NCI-H774 (cell line): ENCODE measurements around the gene MARK4.

ENCODE experiments used
- DNase-seq: peaks from one replicate; lab custom pipeline; 2025; lab: John Stamatoyannopoulos, UW

Gene MARK4

DNA sequence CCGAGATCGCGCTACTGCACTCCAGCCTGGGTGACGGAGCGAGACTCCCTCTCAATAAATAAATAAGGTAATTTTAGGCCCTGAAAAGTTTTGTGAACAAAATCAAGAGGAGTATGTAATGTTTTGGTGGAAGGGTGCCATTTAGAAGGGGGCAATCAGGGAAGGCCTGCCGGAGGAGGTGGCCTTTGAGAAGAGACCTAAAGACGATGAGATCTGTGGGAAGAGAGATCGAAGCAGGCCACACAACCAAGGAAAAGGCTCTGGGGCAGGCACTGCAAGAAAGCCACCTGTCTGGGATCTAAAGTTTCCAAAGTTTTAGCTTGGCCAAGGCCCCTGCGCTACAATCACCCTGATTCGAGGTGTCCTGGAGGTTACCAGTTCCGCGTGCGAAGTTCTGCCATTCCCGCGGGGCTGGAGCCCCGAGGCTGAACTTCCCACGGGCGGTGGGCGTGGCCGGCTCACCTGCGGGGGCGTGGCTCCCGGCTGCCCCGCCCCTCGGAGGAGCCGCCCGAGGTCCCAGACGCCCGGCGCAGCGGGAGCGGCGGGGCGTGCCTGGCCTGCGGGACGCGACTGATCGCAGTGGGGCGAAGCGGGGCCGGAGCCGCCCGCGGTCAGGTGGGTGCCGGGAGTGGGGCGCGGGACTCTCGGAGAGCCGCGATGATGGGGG is 89.3 kb downstream of the MARK4 start, which contains the start of gene KLC3:
KLC3 (plus strand) TSS at position 519 of the 667 bp plus-strand sequence. CDS start 4,792 bp downstream, outside the sequence.
- DNase-seq = peak; percentile 52

DNA sequence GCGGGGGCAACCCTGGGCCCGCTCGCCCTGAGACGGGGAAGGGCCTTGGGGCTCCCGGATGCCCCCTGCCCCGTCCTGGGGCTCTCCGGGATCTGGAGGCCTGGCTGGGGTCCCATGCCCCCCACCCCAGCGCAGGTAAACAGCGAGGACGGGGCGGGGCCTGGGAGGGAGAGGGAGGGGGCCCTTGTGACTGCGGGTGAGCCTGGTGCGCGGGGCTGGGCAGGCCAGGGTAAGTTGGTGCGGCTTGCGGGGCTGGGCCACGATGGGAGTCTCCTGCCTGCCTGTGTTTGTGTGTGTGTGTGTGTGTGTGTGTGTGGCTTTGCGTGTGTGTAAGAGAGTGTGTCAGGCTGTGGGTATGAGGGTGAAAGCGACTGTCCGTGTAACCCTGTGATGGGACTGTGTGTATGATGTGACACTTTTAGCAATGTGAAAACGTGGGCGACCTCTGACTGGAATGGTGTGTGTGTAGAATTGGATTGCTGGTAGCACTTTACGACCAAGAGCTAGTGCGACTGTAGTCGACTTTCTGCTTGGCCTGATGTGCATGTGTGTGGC is 89.9 kb downstream of the MARK4 start:
- no peak for DNase-seq

DNA sequence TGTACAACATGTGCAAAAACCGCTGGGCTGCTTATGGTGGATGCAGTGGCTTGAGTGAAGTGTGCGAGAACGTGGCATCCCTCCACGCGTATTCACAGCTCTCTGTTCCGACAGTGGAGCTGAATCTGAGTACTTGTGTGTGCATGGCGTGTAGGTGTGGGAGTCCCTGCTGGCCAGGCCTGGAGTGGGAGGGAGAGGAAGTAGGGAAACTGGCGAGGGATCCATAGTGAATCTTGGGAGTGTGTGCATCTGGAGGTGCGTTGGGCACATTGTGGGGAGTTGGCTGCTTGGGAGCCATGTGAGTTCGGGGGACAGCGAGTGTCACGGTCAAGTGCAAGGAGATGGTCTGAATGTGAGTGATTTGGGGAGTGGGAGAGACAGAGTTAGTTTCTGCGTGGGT is 91.8 kb downstream of the MARK4 start:
- no peak for DNase-seq

DNA sequence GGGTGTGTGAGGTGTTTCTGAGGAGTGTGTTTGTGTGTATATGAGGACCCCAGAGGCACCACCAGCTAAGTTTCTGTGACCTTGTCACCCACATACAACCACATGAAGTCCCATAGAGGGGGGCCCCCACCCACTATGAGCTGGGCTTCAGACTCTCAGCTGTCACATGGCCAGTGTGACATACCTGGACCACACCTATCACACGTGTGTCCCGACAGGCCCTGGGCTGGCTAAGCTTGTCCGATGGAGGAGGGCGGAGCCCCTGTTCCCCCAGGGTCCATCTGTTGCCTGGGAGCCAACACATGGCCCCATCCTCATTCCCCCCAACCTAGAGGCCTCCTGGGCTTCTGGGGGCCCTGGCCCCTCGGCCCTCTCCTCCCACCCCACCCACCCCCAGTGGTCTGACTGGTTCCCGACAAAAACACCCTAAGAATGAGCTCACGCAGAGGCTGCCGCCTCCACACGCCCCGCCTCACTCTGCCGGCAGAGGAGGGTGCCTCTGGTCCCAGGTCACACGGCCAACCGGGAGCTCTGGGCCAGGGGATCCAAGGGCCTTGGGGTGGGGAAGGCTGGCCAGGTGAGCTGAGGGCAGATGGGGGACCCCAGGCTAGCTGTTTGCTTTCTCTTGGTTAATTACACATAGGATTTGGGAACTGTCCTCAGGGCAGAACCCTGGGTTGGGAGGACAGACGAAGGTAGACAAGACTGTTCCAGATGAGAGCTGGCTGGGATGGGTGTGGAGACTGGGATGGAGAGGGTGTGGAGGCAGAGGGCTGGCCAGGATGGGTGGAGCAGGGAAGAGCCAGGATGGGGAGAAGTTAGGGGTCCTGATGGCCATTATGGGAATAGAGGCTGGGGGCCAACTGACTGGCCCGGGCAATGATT is 93.8 kb downstream of the MARK4 start:
- DNase-seq = no peak

DNA sequence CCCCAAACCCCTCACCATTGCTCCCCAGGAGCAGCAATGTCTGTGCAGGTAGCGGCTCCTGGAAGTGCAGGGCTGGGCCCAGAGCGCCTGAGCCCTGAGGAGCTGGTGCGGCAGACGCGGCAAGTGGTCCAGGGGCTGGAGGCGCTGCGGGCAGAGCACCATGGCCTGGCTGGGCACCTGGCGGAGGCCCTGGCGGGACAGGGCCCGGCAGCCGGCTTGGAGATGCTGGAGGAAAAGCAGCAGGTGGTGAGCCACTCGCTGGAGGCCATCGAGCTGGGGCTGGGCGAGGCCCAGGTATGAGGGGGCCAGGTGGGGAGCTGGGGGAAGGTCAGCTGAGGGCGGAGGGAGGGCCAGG is 94.4 kb downstream of the MARK4 start:
- DNase-seq = no peak

DNA sequence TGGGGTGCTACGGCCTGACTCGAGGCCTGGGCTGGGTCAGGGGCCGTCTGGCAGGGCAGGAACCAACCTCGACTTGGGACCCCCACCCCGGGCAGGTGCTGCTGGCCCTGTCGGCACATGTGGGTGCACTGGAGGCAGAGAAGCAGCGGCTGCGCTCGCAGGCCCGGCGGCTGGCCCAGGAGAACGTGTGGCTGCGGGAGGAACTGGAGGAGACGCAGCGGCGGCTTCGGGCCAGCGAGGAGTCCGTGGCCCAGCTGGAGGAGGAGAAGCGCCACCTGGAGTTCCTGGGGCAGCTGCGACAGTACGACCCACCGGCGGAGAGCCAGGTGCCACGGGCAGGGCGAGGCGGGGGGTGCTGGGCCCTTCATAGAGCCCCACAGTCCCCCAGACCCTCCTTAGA is 95.4 kb downstream of the MARK4 start:
- no peak for DNase-seq

DNA sequence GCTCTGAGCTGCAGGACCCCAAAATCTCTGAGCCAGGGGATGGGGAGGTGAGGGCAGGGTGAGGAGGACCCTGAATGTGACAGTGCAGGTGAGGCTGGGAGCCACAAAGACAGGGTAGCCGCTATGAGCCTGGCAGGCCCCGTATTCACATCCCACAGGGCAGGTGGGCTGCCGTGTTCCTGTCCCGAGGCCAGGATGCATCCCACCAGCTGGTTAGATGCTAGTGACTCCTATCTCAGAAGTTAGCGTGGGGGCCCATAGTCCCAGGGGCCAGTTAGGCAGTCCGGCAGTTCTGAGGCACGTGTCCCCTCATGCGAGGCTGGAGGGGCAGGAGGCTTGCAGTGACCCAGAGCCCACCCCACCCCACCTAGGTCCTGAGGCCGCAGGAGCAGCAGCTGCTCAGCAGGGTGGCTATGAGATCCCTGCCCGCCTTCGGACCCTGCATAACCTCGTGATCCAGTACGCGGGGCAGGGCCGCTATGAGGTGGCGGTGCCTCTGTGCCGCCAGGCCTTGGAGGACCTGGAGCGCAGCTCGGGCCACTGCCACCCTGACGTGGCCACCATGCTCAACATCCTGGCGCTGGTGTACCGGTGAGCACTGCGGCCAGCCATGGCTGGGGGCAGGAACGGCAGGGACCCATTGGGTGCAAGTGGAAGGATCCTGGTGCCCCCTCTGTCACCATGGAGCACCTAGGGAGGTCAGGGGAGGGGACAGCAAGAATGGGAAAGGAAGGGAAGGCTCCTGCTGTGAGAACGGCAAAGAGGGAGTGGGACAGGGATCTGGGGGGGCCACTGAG is 96.7 kb downstream of the MARK4 start:
- DNase-seq = no peak

DNA sequence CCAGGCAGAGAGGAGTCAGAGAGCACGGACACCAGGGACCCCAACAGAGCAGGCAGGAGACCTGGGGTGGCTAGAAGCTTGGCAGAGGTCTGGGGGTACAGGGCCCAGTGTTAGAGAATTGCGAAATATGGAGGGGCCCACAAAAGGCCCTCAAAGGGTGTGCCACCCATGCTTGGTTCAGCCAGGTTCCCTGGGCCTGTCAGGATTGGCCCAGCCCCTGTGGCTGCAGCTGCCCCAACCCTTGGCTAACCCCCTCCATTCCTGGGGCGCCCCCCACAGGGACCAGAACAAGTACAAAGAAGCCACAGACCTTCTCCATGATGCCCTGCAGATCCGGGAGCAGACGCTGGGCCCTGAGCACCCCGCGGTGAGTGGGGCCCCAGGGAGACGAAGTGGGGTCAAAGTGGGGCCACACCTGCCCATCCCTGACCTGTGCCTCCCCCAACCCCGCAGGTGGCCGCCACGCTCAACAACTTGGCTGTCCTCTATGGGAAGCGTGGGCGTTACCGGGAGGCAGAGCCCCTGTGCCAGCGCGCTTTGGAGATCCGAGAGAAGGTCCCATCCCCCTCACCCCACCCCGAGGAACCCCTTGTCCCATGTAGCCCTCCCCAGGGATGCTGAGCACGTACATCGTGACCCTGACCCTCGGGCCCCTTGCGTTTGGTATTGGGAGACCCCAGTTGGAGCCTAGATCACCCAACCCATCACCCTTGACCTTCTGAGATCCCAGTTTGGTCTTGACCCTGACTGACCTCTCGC is 97.5 kb downstream of the MARK4 start:
- DNase-seq = no peak

DNA sequence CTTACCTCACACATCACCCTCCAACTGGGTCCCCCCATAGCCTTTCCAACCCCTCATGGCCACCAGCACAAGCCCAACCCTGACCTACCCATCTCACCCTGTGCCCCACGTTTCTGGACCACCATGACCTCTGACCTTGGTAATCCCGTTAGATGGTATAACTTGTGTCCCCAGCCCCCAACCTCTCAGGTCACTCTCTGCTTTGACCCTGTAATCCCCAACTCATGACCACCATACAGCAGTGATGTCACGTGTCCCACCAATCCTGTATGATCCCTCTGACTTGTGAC is 98.0 kb downstream of the MARK4 start:
- no peak for DNase-seq

DNA sequence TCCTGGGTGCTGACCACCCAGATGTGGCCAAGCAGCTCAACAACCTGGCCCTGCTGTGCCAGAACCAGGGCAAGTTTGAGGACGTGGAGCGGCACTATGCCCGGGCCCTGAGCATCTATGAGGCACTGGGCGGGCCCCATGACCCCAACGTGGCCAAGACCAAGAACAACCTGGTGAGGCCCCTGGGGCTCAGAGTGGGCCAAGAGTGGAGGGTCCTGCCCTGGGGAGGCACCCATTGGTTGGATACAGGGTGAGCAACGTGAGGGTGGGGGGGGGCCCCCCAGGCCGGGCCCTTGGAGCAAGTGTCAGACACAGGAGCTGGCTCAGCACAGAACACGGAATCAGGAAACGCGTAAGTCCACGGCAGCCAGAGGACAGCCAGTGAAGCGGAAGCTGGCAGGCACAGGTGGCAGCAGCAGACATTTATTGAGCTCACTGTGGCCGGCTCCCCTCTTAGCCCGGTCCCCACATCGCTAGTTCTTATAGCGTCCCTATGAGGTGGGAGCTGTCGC is 98.4 kb downstream of the MARK4 start:
- DNase-seq = no peak

DNA sequence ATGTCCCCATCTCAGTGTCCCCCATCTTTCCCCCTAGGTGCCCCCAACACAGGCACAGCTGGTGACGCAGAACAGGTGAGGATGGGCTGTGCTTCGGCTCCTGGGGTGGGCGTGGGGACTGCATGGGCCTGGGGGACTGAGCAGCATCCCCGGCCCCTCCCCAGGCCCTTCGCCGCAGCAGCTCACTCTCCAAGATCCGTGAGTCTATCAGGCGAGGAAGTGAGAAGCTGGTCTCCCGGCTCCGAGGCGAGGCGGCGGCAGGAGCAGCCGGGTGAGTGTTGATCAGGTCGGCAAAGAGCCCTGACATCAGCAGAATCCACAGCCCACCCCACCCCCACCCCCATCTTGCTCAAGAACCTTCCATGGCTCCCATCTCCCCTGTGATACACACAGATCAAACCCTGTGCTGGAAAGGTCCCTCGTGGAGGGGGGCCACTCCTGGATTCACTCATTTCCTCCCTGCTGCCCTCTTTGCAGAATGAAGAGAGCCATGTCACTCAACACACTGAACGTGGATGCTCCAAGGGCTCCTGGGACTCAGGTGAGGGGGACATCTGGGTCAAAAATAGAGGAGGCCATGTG is 99.5 kb downstream of the MARK4 start:
- no peak for DNase-seq

DNA sequence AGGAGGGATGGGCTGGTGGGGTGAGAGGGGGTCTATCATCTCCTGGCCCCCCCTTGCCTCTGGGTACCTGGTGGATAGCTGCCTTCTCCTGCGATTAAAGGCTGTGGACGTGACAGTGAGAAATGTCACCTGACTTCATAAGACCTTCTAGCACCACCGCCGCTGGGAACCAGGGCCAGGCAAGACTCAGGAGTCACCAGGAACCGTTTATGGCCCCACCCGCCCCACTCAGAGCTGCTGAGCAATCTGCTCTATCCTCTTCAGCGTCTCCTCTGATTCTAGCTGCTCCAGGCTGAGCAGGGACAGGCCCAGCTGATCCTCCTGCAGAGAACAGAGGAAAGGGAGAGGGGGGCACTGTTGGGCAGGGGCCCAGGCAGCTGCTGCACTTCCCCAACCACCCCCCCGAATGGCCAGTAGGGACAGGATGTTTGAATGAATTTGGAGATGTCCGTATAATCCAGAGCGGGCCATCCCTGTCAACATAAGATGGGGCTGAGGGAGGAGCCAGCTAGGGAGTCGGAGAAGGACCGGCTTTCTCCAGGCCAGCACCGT is 100.4 kb downstream of the MARK4 start:
- DNase-seq = no peak

DNA sequence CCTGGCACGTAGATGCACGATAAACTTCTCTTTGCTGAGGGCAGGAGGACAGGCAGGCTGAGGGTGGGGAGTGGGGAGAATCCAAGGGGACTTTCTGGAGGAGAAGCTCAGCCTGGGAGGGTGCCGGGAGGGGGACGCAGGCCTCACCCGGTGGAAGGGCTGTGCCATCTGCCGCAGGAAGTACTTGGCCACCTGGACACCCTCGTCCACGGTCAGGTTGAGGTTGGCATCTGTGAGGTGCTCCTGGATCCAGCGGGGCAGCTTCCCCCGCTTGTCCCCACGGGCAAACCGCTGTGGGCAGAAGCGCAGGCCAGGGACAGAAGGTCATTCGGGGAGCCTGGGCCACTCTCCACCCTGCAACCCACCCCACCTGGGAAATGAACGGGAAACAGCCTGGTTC is 101.0 kb downstream of the MARK4 start:
- DNase-seq = no peak

DNA sequence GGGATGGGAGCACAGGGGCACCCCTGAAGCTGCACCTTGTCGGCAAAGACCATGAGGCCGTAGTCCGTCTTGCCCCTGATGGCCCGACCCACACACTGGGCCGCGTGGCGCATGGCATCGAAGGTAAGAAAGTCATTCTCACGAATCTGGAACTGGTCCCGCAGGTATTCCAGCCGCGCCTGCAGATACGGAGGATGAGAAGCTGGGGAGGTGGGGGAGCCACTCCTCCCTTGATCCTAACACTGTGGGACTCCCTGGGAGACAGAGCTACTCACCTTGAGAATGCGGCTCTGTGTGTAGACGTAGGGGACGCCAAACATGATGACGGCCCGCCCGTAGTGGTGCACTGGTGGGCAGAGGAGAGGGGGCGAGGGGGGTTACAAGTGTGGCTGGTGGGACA is 101.4 kb downstream of the MARK4 start:
- no peak for DNase-seq

DNA sequence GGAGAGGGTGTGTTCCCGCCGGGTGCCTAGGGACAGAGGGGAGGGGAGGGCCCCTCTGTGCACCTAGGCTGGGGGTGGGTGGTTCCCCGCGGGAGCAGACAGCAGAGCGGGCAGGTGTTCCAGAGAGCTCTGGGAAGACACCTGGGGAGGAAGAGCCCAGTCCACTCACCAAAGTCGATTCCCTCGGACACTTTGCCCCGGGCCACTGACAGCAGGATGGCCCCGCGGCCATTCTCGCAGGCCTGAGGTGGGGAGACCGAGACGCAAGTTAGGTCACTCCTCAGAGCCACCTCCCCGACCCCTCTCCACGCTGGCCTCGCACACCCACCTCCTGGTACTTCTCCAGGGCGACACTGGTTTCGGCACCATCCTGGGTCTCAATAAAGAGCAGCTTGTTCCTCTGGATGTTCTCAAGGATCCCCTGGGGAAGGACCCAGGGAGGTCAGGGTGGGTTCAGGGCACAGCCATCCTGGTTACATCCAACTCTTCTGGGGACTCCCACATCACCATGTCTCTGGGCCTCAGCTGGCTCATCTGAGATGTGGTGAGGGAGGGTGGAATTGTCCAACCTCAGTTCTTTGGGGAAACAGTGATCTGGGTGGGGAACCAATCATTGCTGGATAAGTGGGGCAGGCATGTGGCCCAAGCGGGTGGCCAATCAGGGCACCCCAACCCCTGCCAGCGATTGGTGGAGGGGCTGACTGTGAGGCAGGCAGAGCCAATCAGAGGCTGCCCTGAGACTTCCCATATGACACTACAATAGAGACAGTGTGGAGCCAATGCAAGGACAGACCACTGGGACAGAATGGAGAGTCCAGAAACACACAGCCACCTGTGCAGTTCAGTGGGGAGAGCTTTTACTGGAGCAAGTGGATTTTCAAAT is 102.1 kb downstream of the MARK4 start:
- no peak for DNase-seq

DNA sequence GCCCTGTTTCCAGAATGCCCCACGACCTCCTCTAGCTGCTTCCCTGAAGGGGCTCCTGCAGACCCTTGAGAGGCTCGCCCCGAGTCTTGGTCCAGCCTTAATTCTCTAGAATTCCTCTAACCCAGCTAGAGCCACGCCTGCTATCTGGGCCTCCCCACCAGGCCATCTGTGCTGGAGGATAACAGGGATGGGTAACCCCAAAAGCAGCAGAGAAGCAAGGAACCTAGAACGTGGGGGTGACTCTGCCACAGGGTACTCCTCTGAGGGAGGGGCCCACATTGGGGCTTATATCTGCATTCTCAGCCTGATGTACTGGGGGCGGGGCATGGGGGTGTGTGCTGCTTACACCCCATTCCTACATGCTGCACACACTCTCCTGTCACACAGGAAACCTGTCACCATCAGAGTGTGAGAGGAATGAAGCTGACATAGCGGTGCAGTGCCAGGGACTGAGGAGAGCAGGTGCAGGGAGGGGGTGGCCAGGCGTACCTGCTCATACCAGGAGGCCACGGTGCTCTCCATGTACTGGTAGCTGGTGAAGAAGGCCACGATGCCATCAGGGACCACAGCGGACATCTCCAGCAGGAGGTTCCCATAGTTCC is 103.3 kb downstream of the MARK4 start:
- no peak for DNase-seq
